ENCODE data around the gene FGR. TPM values are rescaled to one million over a fixed set of nuclear protein-coding genes. Genes with fewer than 3 reads are reported as not detected.

FGR gene
- total and polyA plus RNA-seq, 2 of the 13 experiments (the other 11 are each of a cell fraction or from before 2014, with no cell fraction given), result not detected

GRCh38 chr1:27604579-27605299, 30.2 kb downstream of the FGR start:
- H3K4me2 ChIP-seq (ENCODE audit: low read depth, low read length), result peak overlapping the region; percentile 74
- H3K4me1 ChIP-seq (ENCODE audit: insufficient read depth, low read length), result peaks cover 80% of the 10 kb centered on the region
- no peaks in the 10 kb centered on the region for H3K9me3 ChIP-seq (ENCODE audit: low read length)
- CTCF ChIA-PET (ENCODE audit: low intra/inter-chr PET ratio, low total read pairs), result interaction anchor here (1.0 to 2.3 kb wide), 2 partner anchors 48 kb away, joined by 4 to 24 read pairs; no protein-coding TSS in a partner anchor
- H3K9ac ChIP-seq (ENCODE audit: insufficient read depth, low read depth, low read length), result no peak overlapping the region
- no peaks in the 10 kb centered on the region; a peak in 1 of 5 replicates for H3K27me3 ChIP-seq (ENCODE audit: control insufficient read depth in 1 of 2, insufficient read depth in 2 of 2, low read length in 2 of 2)
- no peak overlapping the region for H2AFZ ChIP-seq (ENCODE audit: low read length)
- in situ Hi-C loops (cut with HindIII; ENCODE audit: extremely low pct_ligation_motif_present, low pct_unique_long_range_greater_than_20kb) (loop anchor here (5.0 to 10.0 kb wide), 3 partner anchors 47 to 310 kb away; partner anchors contain the start of gene GPR3), intact Hi-C loops (cut with micrococcal nuclease; ENCODE audit: unreplicated experiment) (loop anchor here (5.0 kb wide), 2 partner anchors 37 to 97 kb away; no protein-coding TSS in a partner anchor)
- ATAC-seq (no peak), FAIRE-seq (no peak), DNase-seq (ENCODE audit: low spot score) (no peak)
- H3K27ac ChIP-seq (ENCODE audit: extremely low read length, insufficient read depth, low read length), result no peak overlapping the region
- peaks cover 21% of the 10 kb centered on the region; the same call in 1 of the 2 replicates for H4K20me1 ChIP-seq (ENCODE audit: insufficient read depth, low read length)
- WGBS (ENCODE audit: low lambda C conversion rate), result 31% methylated on average over 18 of the region's 21 CpGs
- POLR2A ChIA-PET, result interaction anchor here (0.6 to 4.7 kb wide), 10 partner anchors 12 to 114 kb away, joined by 3 to 38 read pairs (median 6); partner anchors contain the start of gene WASF2
- no TSS peak for BruUV-seq (replicated peaks)
- H3K4me3 ChIP-seq (replicated peaks in 1 of 3; ENCODE audit: insufficient read depth in 1 of 3, low read depth in 2 of 3, low read length in 3 of 3), result peak overlapping the region; percentile 66 to 86 (median 83)
- no peaks in the 10 kb centered on the region for H3K36me3 ChIP-seq (replicated peaks in 1 of 2; ENCODE audit: control insufficient read depth in 1 of 2, insufficient read depth in 2 of 2, low read length in 2 of 2)
- H3K79me2 ChIP-seq (ENCODE audit: insufficient read depth, low read length), result peaks cover 25% of the 10 kb centered on the region
- TF ChIP-seq SYNCRIP (IDR thresholded peaks at IDR 0.05; ENCODE audit: insufficient read depth, low read depth, low read length), result no peak
- TF ChIP-seq, protein P1, sequence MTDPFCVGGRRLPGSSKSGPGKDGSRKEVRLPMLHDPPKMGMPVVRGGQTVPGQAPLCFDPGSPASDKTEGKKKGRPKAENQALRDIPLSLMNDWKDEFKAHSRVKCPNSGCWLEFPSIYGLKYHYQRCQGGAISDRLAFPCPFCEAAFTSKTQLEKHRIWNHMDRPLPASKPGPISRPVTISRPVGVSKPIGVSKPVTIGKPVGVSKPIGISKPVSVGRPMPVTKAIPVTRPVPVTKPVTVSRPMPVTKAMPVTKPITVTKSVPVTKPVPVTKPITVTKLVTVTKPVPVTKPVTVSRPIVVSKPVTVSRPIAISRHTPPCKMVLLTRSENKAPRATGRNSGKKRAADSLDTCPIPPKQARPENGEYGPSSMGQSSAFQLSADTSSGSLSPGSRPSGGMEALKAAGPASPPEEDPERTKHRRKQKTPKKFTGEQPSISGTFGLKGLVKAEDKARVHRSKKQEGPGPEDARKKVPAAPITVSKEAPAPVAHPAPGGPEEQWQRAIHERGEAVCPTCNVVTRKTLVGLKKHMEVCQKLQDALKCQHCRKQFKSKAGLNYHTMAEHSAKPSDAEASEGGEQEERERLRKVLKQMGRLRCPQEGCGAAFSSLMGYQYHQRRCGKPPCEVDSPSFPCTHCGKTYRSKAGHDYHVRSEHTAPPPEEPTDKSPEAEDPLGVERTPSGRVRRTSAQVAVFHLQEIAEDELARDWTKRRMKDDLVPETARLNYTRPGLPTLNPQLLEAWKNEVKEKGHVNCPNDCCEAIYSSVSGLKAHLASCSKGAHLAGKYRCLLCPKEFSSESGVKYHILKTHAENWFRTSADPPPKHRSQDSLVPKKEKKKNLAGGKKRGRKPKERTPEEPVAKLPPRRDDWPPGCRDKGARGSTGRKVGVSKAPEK (CRISPR knock-in tag; IDR thresholded peaks at IDR 0.05; ENCODE audit: borderline replicate concordance), result no peak
- no peak for TF ChIP-seq KDM5A (IDR thresholded peaks at IDR 0.05; ENCODE audit: borderline replicate concordance, low read length)
- 0 out of 2 replicates have a peak, but pooled peaks have one; percentile 16 for TF ChIP-seq ZMYM4 (CRISPR knock-in tag; IDR thresholded peaks at IDR 0.05)
- no peak for TF ChIP-seq RFX1 (IDR thresholded peaks at IDR 0.05)
- 0 out of 2 replicates have a peak, but pooled peaks have one; percentile 46 for TF ChIP-seq MTA1 (CRISPR knock-in tag; IDR thresholded peaks at IDR 0.05; ENCODE audit: borderline replicate concordance)
- TF ChIP-seq, protein P2, sequence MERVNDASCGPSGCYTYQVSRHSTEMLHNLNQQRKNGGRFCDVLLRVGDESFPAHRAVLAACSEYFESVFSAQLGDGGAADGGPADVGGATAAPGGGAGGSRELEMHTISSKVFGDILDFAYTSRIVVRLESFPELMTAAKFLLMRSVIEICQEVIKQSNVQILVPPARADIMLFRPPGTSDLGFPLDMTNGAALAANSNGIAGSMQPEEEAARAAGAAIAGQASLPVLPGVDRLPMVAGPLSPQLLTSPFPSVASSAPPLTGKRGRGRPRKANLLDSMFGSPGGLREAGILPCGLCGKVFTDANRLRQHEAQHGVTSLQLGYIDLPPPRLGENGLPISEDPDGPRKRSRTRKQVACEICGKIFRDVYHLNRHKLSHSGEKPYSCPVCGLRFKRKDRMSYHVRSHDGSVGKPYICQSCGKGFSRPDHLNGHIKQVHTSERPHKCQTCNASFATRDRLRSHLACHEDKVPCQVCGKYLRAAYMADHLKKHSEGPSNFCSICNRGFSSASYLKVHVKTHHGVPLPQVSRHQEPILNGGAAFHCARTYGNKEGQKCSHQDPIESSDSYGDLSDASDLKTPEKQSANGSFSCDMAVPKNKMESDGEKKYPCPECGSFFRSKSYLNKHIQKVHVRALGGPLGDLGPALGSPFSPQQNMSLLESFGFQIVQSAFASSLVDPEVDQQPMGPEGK (CRISPR knock-in tag; IDR thresholded peaks at IDR 0.05), result peak; percentile 36; the same call in 1 of the 2 replicates
- TF ChIP-seq ZNF230 (CRISPR knock-in tag; IDR thresholded peaks at IDR 0.05), result no peak
- no peak for TF ChIP-seq HNRNPK (IDR thresholded peaks at IDR 0.05; ENCODE audit: low read depth, low read length, poor library complexity, severe bottlenecking)
- TF ChIP-seq ATRX (CRISPR knock-in tag; IDR thresholded peaks at IDR 0.05; ENCODE audit: borderline replicate concordance), result no peak
- TF ChIP-seq CBX1 (IDR thresholded peaks at IDR 0.05; ENCODE audit: low read depth), result no peak
- TF ChIP-seq TOE1 (CRISPR knock-in tag; IDR thresholded peaks at IDR 0.05), result no peak
- TF ChIP-seq NFIC (IDR thresholded peaks at IDR 0.05; ENCODE audit: low read length), result no peak
- TF ChIP-seq HNF1B (CRISPR knock-in tag; IDR thresholded peaks at IDR 0.05), result 0 out of 2 replicates have a peak, but pooled peaks have one; percentile 1
- no peak for TF ChIP-seq TBX2 (CRISPR knock-in tag; IDR thresholded peaks at IDR 0.05; ENCODE audit: borderline replicate concordance)
